Measurements from ENCODE around the gene MPL. TPM values are rescaled to one million over a fixed set of nuclear protein-coding genes. Genes with fewer than 3 reads are reported as not detected.

The MPL gene
- total RNA-seq, 3 donors from 2014 or later = not detected

- H3K27ac ChIP-seq = no peak overlapping the region
- intact Hi-C loops (cut with DNase I; ENCODE audit: low total_unique reads) = no loop called here
- no peak overlapping the region for H3K4me3 ChIP-seq
- H3K36me3 ChIP-seq = no peaks in the 10 kb centered on the region
- no peaks in the 10 kb centered on the region for H3K27me3 ChIP-seq
- no peak for DNase-seq (ENCODE audit: low spot score in 2 of 2)
- no peak for TF ChIP-seq POLR2A (IDR thresholded peaks at IDR 0.05)
- TF ChIP-seq POLR2AphosphoS5 (IDR thresholded peaks at IDR 0.05) = no peak
- TF ChIP-seq, protein P1, sequence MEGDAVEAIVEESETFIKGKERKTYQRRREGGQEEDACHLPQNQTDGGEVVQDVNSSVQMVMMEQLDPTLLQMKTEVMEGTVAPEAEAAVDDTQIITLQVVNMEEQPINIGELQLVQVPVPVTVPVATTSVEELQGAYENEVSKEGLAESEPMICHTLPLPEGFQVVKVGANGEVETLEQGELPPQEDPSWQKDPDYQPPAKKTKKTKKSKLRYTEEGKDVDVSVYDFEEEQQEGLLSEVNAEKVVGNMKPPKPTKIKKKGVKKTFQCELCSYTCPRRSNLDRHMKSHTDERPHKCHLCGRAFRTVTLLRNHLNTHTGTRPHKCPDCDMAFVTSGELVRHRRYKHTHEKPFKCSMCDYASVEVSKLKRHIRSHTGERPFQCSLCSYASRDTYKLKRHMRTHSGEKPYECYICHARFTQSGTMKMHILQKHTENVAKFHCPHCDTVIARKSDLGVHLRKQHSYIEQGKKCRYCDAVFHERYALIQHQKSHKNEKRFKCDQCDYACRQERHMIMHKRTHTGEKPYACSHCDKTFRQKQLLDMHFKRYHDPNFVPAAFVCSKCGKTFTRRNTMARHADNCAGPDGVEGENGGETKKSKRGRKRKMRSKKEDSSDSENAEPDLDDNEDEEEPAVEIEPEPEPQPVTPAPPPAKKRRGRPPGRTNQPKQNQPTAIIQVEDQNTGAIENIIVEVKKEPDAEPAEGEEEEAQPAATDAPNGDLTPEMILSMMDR (IDR thresholded peaks at IDR 0.05) = no peak
- no peaks in the 10 kb centered on the region for H3K4me1 ChIP-seq
- H3K9me3 ChIP-seq = peaks cover 0 to 4% of the 10 kb centered on the region in 2 donors
Measured at GRCh38 chr1:43322506-43322905, 15.1 kb upstream of the MPL start.

DNA sequence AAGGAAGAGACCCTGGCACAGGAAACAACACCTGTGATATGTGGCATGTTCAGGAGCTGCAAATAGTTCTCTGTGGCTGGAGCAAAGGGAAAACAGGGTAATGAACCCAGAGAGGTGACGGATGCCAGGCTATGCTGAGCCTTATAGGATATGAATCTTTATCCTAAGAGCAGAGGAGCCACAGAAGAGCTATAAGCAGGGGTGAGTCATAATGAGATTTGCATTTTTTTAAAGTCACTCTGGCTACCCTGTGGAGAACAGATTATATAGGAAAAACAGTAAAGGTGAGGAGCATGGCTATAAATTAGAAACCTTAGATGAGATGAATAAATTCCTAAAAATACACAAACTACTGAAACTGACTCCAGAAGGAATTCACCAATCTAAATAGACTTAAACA is 12.8 kb upstream of the MPL start:
- Histone ChIP-seq H3K27ac (no peak overlapping the region), H3K4me1 (no peaks in the 10 kb centered on the region), H3K9me3 (peaks cover 0 to 4% of the 10 kb centered on the region in 2 donors), H3K4me3 (no peak overlapping the region), H3K36me3 (no peaks in the 10 kb centered on the region), H3K27me3 (no peaks in the 10 kb centered on the region)
- TF ChIP-seq POLR2AphosphoS5 (IDR thresholded peaks at IDR 0.05) = no peak
- TF ChIP-seq, protein P1 (IDR thresholded peaks at IDR 0.05) = no peak
- no peak for TF ChIP-seq POLR2A (IDR thresholded peaks at IDR 0.05)
- DNase-seq (ENCODE audit: low spot score in 2 of 2) = no peak
- intact Hi-C loops (cut with DNase I; ENCODE audit: low total_unique reads) = no loop called here

DNA sequence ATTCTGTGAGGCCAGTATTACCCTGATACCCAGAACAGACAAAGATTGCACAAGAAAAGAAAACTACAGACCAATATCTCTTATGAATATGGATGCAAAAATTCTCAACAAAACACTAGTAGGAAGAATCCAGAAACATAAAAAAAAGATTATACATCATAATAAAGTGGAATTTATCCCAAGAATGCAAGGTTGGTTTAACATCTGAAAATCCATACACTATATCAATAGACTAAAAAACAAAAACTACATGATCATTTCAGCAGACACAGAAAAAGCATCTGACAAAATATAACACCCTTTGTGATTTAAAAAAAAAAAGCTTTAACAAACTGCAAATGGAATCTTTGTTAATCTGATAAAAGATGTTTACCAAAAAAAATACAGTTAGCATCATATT is 12.2 kb upstream of the MPL start:
- H3K4me1 ChIP-seq = no peaks in the 10 kb centered on the region
- TF ChIP-seq POLR2A (IDR thresholded peaks at IDR 0.05) = no peak
- TF ChIP-seq, protein P1 (IDR thresholded peaks at IDR 0.05) = no peak
- TF ChIP-seq POLR2AphosphoS5 (IDR thresholded peaks at IDR 0.05) = no peak
- H3K36me3 ChIP-seq = no peaks in the 10 kb centered on the region
- DNase-seq (ENCODE audit: low spot score in 2 of 2) = no peak
- peaks cover 0 to 4% of the 10 kb centered on the region in 2 donors for H3K9me3 ChIP-seq
- H3K4me3 ChIP-seq = no peak overlapping the region
- intact Hi-C loops (cut with DNase I; ENCODE audit: low total_unique reads) = no loop called here
- H3K27me3 ChIP-seq = no peaks in the 10 kb centered on the region
- H3K27ac ChIP-seq = no peak overlapping the region

- Histone ChIP-seq H3K4me3 (no peak overlapping the region), H3K4me1 (no peaks in the 10 kb centered on the region), H3K27ac (no peak overlapping the region), H3K9me3 (peaks cover 0 to 4% of the 10 kb centered on the region in 2 donors), H3K36me3 (no peaks in the 10 kb centered on the region), H3K27me3 (no peaks in the 10 kb centered on the region)
- DNase-seq (ENCODE audit: low spot score in 2 of 2) = no peak
- intact Hi-C loops (cut with DNase I; ENCODE audit: low total_unique reads) = no loop called here
- TF ChIP-seq POLR2AphosphoS5 (IDR thresholded peaks at IDR 0.05) (no peak), POLR2A (IDR thresholded peaks at IDR 0.05) (no peak)
- TF ChIP-seq, protein P1 (IDR thresholded peaks at IDR 0.05) = no peak
Measured at GRCh38 chr1:43327549-43328292, 9.9 kb upstream of the MPL start.

DNA sequence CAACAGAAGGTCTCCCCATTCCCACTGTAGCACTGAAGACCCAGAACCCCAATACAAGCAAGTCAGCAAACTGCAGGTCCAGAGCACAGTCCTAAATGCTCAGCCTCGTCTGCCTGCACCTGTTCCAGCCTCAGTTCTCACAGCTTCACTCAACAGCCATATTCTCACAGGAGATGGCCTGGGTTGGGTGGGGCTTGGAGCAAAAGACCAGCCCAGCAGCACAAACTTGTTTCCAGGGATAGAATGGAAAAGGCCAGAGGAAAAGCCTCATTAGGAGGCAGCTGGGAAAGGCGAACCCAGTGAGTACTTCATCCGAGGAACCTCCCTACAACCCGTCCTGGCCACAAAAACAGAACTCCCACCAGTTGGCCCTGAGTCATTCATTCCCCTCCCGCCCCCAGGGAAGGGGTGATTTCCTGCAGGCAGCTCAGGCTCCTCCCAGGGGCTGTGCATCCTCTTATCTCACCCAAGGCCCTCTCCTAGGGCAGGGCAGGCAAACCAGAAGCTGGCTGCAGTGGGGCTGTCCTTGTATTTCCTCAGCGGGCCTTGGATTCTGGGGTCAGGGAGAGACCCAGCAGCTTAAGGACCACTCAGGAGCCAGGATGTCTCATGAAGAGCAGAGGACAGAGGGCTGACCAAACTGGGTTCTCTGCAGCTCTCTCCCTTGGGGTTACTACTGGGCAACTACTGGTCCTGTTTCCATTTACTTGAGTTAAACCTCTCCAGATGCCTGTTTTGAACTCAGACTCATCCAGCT is 7.4 kb upstream of the MPL start:
- Histone ChIP-seq H3K4me3 (no peak overlapping the region), H3K27ac (peak overlapping the region in 1 of 2 donors; percentile 64), H3K4me1 (no peaks in the 10 kb centered on the region), H3K9me3 (no peaks in the 10 kb centered on the region), H3K27me3 (no peaks in the 10 kb centered on the region), H3K36me3 (no peaks in the 10 kb centered on the region)
- intact Hi-C loops (cut with DNase I; ENCODE audit: low total_unique reads) = no loop called here
- DNase-seq (ENCODE audit: low spot score in 2 of 2) = no peak
- TF ChIP-seq POLR2AphosphoS5 (IDR thresholded peaks at IDR 0.05) = no peak
- TF ChIP-seq, protein P1 (IDR thresholded peaks at IDR 0.05) = no peak
- no peak for TF ChIP-seq POLR2A (IDR thresholded peaks at IDR 0.05)
